Measurements from ENCODE around the gene GPR33.

Gene GPR33

GRCh38 chr14:31527546-31527945 is 39.7 kb upstream of the GPR33 start:
- no peak for TF ChIP-seq YY1 (IDR thresholded peaks at IDR 0.05; ENCODE audit: low read depth)
- no peak for TF ChIP-seq TAF1 (IDR thresholded peaks at IDR 0.05; ENCODE audit: low read depth)
- TF ChIP-seq TEAD4 (IDR thresholded peaks at IDR 0.05), result no peak
- TF ChIP-seq FOXM1 (IDR thresholded peaks at IDR 0.05; ENCODE audit: borderline replicate concordance, low read depth), result no peak
- TF ChIP-seq CREB1 (IDR thresholded peaks at IDR 0.05; ENCODE audit: low read depth), result no peak
- no peak for TF ChIP-seq RAD21 (IDR thresholded peaks at IDR 0.05; ENCODE audit: low read depth)
- no peak for TF ChIP-seq EGR1 (IDR thresholded peaks at IDR 0.05)
- TF ChIP-seq EP300 (IDR thresholded peaks at IDR 0.05; ENCODE audit: borderline replicate concordance), result no peak
- no peak for TF ChIP-seq ZBTB7A (IDR thresholded peaks at IDR 0.05; ENCODE audit: low read depth)
- TF ChIP-seq REST (IDR thresholded peaks at IDR 0.05; ENCODE audit: low read depth), result no peak
- TF ChIP-seq CEBPB (IDR thresholded peaks at IDR 0.05), result no peak
- TF ChIP-seq USF1 (IDR thresholded peaks at IDR 0.05), result no peak
- no peak for TF ChIP-seq MAX (IDR thresholded peaks at IDR 0.05)
- TF ChIP-seq NFIC (IDR thresholded peaks at IDR 0.05), result no peak

GRCh38 chr14:31527087-31527486 is 39.2 kb upstream of the GPR33 start:
- no peak for TF ChIP-seq FOXM1 (IDR thresholded peaks at IDR 0.05; ENCODE audit: borderline replicate concordance, low read depth)
- TF ChIP-seq MAX (IDR thresholded peaks at IDR 0.05), result no peak
- TF ChIP-seq CEBPB (IDR thresholded peaks at IDR 0.05), result no peak
- no peak for TF ChIP-seq ZBTB7A (IDR thresholded peaks at IDR 0.05; ENCODE audit: low read depth)
- no peak for TF ChIP-seq REST (IDR thresholded peaks at IDR 0.05; ENCODE audit: low read depth)
- no peak for TF ChIP-seq EGR1 (IDR thresholded peaks at IDR 0.05)
- TF ChIP-seq NFIC (IDR thresholded peaks at IDR 0.05), result no peak
- TF ChIP-seq USF1 (IDR thresholded peaks at IDR 0.05), result no peak
- TF ChIP-seq EP300 (IDR thresholded peaks at IDR 0.05; ENCODE audit: borderline replicate concordance), result no peak
- no peak for TF ChIP-seq TEAD4 (IDR thresholded peaks at IDR 0.05)
- TF ChIP-seq RAD21 (IDR thresholded peaks at IDR 0.05; ENCODE audit: low read depth), result no peak
- no peak for TF ChIP-seq TCF12 (IDR thresholded peaks at IDR 0.05; ENCODE audit: low read depth)
- TF ChIP-seq YY1 (IDR thresholded peaks at IDR 0.05; ENCODE audit: low read depth), result no peak
- no peak for TF ChIP-seq TAF1 (IDR thresholded peaks at IDR 0.05; ENCODE audit: low read depth)
- TF ChIP-seq CREB1 (IDR thresholded peaks at IDR 0.05; ENCODE audit: low read depth), result no peak

- TF ChIP-seq TCF12 (IDR thresholded peaks at IDR 0.05; ENCODE audit: low read depth), result no peak
- no peak for TF ChIP-seq MAX (IDR thresholded peaks at IDR 0.05)
- no peak for TF ChIP-seq EP300 (IDR thresholded peaks at IDR 0.05; ENCODE audit: borderline replicate concordance)
- no peak for TF ChIP-seq EGR1 (IDR thresholded peaks at IDR 0.05)
- no peak for TF ChIP-seq ZBTB7A (IDR thresholded peaks at IDR 0.05; ENCODE audit: low read depth)
- TF ChIP-seq CREB1 (IDR thresholded peaks at IDR 0.05; ENCODE audit: low read depth), result no peak
- no peak for TF ChIP-seq FOXM1 (IDR thresholded peaks at IDR 0.05; ENCODE audit: borderline replicate concordance, low read depth)
- no peak for TF ChIP-seq YY1 (IDR thresholded peaks at IDR 0.05; ENCODE audit: low read depth)
- no peak for TF ChIP-seq TEAD4 (IDR thresholded peaks at IDR 0.05)
- no peak for TF ChIP-seq REST (IDR thresholded peaks at IDR 0.05; ENCODE audit: low read depth)
- no peak for TF ChIP-seq CEBPB (IDR thresholded peaks at IDR 0.05)
- TF ChIP-seq TAF1 (IDR thresholded peaks at IDR 0.05; ENCODE audit: low read depth), result no peak
- TF ChIP-seq NFIC (IDR thresholded peaks at IDR 0.05), result no peak
Observed at GRCh38 chr14:31510855-31511254, 23.0 kb upstream of the GPR33 start.

- TF ChIP-seq USF1 (IDR thresholded peaks at IDR 0.05) (no peak), CREB1 (IDR thresholded peaks at IDR 0.05; ENCODE audit: low read depth) (no peak), ZBTB7A (IDR thresholded peaks at IDR 0.05; ENCODE audit: low read depth) (no peak), RAD21 (IDR thresholded peaks at IDR 0.05; ENCODE audit: low read depth) (peak; percentile 61)
Observed at GRCh38 chr14:31510222-31510621, 22.4 kb upstream of the GPR33 start.
